B cell (primary cell): Measurements from ENCODE around the gene CCR1. TPM values are rescaled to one million over a fixed set of nuclear protein-coding genes. Genes with fewer than 3 reads are reported as not detected.

Experiments
- ATAC-seq: fragments of 200-7000 bp; cut with Tn5 transposase; one replicate; pipeline ENCODE4 v1.10.0; 2021; ENCODE audit warnings: low read depth, mild to moderate bottlenecking, moderate number of reproducible peaks, moderate library complexity
- CTCF ChIA-PET: fragments of 350-600 bp; sonication (Branson Sonifier 250); formaldehyde crosslinking; loops from one replicate; lab custom pipeline; 2021; ENCODE audit warnings: antibody characterized with exemption, inconsistent platforms; lab: Charles Lee
- POLR2A ChIA-PET: fragments of 350-600 bp; sonication (Branson Sonifier 250); formaldehyde crosslinking; loops from one replicate; lab custom pipeline; 2021; ENCODE audit warnings: antibody characterized with exemption; lab: Charles Lee
- DNase-seq: peaks from one replicate; pipeline ENCODE4 v3.0.0; 2013
- H2AFZ ChIP-seq: 2 replicates; pipeline ENCODE4 v1.6.1; 2012; ENCODE audit warnings: mild to moderate bottlenecking, low read depth, low read length; ENCODE audit not compliant: insufficient read depth, poor library complexity, severe bottlenecking
- H3K27ac ChIP-seq, 2 donors: 1 replicate in 1 of 2; 2 replicates in 1 of 2; pipeline ENCODE4 v1.5.1; 2012 to 2013; ENCODE audit warnings: low read length in 2 of 2, mild to moderate bottlenecking in 2 of 2, moderate library complexity in 1 of 2
- H3K27me3 ChIP-seq, 4 experiments: fragments of 200-600 bp in 1 of 4; sonication (generic) in 1 of 4; replicated peaks in 1 of 4; 1 replicate in 2 of 4; 2 replicates in 2 of 4; pipeline versions ENCODE4 v1.6.1 to v1.7.0; 2013 to 2016; ENCODE audit warnings: low read length in 3 of 4, mild to moderate bottlenecking in 2 of 4, mixed read lengths in 1 of 4, moderate library complexity in 1 of 4; ENCODE audit not compliant: insufficient read depth in 4 of 4, control insufficient read depth in 3 of 4; ENCODE audit errors: control extremely low read depth in 1 of 4
- H3K36me3 ChIP-seq, 2 experiments: replicated peaks in 1 of 2; 1 replicate in 1 of 2; 2 replicates in 1 of 2; pipeline versions ENCODE4 v1.6.1 to v1.7.1; 2013; ENCODE audit warnings: low read length in 1 of 2; ENCODE audit not compliant: insufficient read depth in 2 of 2, control insufficient read depth in 1 of 2; ENCODE audit errors: control extremely low read depth in 1 of 2, extremely low read depth in 1 of 2
- H3K4me1 ChIP-seq, 2 donors: fragments of 200-600 bp in 1 of 2; sonication (generic) in 1 of 2; 1 replicate in 1 of 2; 2 replicates in 1 of 2; pipeline versions ENCODE4 v1.5.1 to v1.6.1; 2013 to 2017; ENCODE audit warnings: low read length in 2 of 2; ENCODE audit not compliant: control insufficient read depth in 2 of 2, insufficient read depth in 2 of 2
- H3K4me2 ChIP-seq: replicated peaks from 2 replicates; pipeline ENCODE3; 2012; ENCODE audit warnings: mild to moderate bottlenecking, low read depth, low read length; ENCODE audit not compliant: poor library complexity, severe bottlenecking
- H3K4me3 ChIP-seq, 5 experiments: fragments of 200-600 bp in 1 of 5; sonication (generic) in 1 of 5; 1 replicate in 3 of 5; 2 replicates in 2 of 5; pipeline versions ENCODE4 v1.5.1 to v1.7.0; 2011 to 2016; ENCODE audit warnings: low read length in 4 of 5, mild to moderate bottlenecking in 4 of 5, low read depth in 2 of 5, control low read depth in 1 of 5, moderate library complexity in 1 of 5; ENCODE audit not compliant: insufficient read depth in 1 of 5; ENCODE audit errors: control extremely low read depth in 1 of 5, extremely low read depth in 1 of 5
- H3K79me2 ChIP-seq: fragments of 200-600 bp; sonication (generic); one replicate; pipeline ENCODE4 v1.6.0; 2016; ENCODE audit warnings: low read length; ENCODE audit not compliant: control insufficient read depth, insufficient read depth
- H3K9ac ChIP-seq: fragments of 200-600 bp; sonication (generic); 2 replicates; pipeline ENCODE4 v1.6.1; 2017; ENCODE audit warnings: mild to moderate bottlenecking, low read length, moderate library complexity
- H3K9me3 ChIP-seq, 3 donors: one replicate each; pipeline versions ENCODE4 v1.6.1 to v1.7.1; 2013; ENCODE audit warnings: low read length in 2 of 3; ENCODE audit not compliant: control insufficient read depth in 2 of 3, insufficient read depth in 1 of 3; ENCODE audit errors: control extremely low read depth in 1 of 3
- H4K20me1 ChIP-seq: 2 replicates; pipeline ENCODE4 v1.6.0; 2012; ENCODE audit warnings: mild to moderate bottlenecking, low read length; ENCODE audit not compliant: insufficient read depth, control insufficient read depth, poor library complexity, severe bottlenecking
- H3K27ac Mint-ChIP-seq: one replicate; pipeline ENCODE4 v1.8.0; 2021; ENCODE audit warnings: mixed read lengths
- H3K27me3 Mint-ChIP-seq: one replicate; pipeline ENCODE4 v1.8.0; 2021; ENCODE audit warnings: mixed read lengths
- H3K4me1 Mint-ChIP-seq: one replicate; pipeline ENCODE4 v1.8.0; 2021; ENCODE audit warnings: mixed read lengths
- H3K4me3 Mint-ChIP-seq: one replicate; pipeline ENCODE4 v1.8.0; 2021; ENCODE audit warnings: mixed read lengths
- H3K9me3 Mint-ChIP-seq: one replicate; pipeline ENCODE4 v1.8.0; 2022; ENCODE audit warnings: mixed read lengths; ENCODE audit not compliant: insufficient read depth
- CTCF ChIP-seq: fragments of 200-600 bp; IDR thresholded peaks from one replicate; pipeline ENCODE4 v1.8.0; 2022; ENCODE audit warnings: antibody characterized with exemption, mild to moderate bottlenecking
- EZH2 ChIP-seq: IDR thresholded peaks from 2 replicates; pipeline ENCODE4 v1.6.1; 2012; ENCODE audit warnings: borderline replicate concordance, low read depth, mild to moderate bottlenecking, moderate library complexity, low read length; ENCODE audit not compliant: insufficient read depth, poor library complexity, severe bottlenecking
- WGBS: methylation state at CpG from one replicate; pipeline ENCODE4 v1.1.5; 2013; ENCODE audit warnings: missing lambda C conversion rate; ENCODE audit not compliant: insufficient coverage; 5-methylcytosine and 5-hydroxymethylcytosine counted together
- intact Hi-C: fragments of 100-400 bp; cut with micrococcal nuclease; formaldehyde crosslinking; loops from one replicate; pipeline ENCODE4 v1.10.0; 2022
- polyA plus RNA-seq: library from polyadenylated mRNA; depleted of rRNA; stranded (reverse); fragments of >200 nt; gene quantifications from 2 replicates; pipeline ENCODE4 v1.2.3, GENCODE V29; 2012
- total RNA-seq, 2 donors: library from RNA; stranded (reverse); fragments of 120-200 nt in 1 of 2; gene quantifications; 1 replicate in 1 of 2; 2 replicates in 1 of 2; pipeline versions ENCODE4 v1.2.3 to v1.2.4, GENCODE V29; 2013 to 2022

Gene CCR1
- total and polyA plus RNA-seq, 2 donors (not counting 1 experiment from before 2014, with no cell fraction given), result 0.54 to 0.79 TPM

GRCh38 chr3:46215810-46216414, 7.8 kb upstream of the CCR1 start:
- DNase-seq, result no peak
- intact Hi-C loops, result no loop called here

More at GRCh38 chr3:46215810-46216414, 7.8 kb upstream of the CCR1 start:
- H3K36me3 ChIP-seq, result no peaks in the 10 kb centered on the region
- no peak overlapping the region for H3K4me3 ChIP-seq
- H3K79me2 ChIP-seq, result no peaks in the 10 kb centered on the region
- TF ChIP-seq EZH2, result no peak
- TF ChIP-seq CTCF, result no peak
- H3K9me3 ChIP-seq, result no peaks in the 10 kb centered on the region
- Mint-ChIP-seq H3K9me3 (peaks cover 3% of the 10 kb centered on the region), H3K4me1 (peaks cover 10% of the 10 kb centered on the region), H3K27ac (no peak overlapping the region), H3K27me3 (no peaks in the 10 kb centered on the region), H3K4me3 (no peak overlapping the region)
- H3K27ac ChIP-seq, result no peak overlapping the region
- no peak overlapping the region for H3K9ac ChIP-seq
- peaks cover 0 to 5% (median 2%) of the 10 kb centered on the region in 4 experiments for H3K27me3 ChIP-seq
- ChIA-PET CTCF (interaction anchor here (0.9 to 5.1 kb wide), 7 partner anchors 9 to 153 kb away, joined by 3 to 37 read pairs (median 3); partner anchors contain the start of genes CCR1 and CCR5), POLR2A (no interaction called here)
- H2AFZ ChIP-seq, result no peak overlapping the region
- ATAC-seq, result no peak
- H3K4me2 ChIP-seq, result no peak overlapping the region
- H4K20me1 ChIP-seq, result no peaks in the 10 kb centered on the region
- H3K4me1 ChIP-seq, result peaks cover 11 to 16% of the 10 kb centered on the region in 2 donors
- WGBS, result 100% methylated on average over 1 of the region's 4 CpGs
